Measurements from ENCODE around the gene PAQR7. TPM values are rescaled to one million over a fixed set of nuclear protein-coding genes. Genes with fewer than 3 reads are reported as not detected.

Gene PAQR7
- polyA plus RNA-seq, 1 donor from 2014 or later: 4.1 TPM

GRCh38 chr1:25878690-25879089 lies 3.2 kb upstream of the PAQR7 start:
- Histone ChIP-seq H3K27me3 (ENCODE audit: insufficient read depth, low read depth, low read length) (peaks cover 21% of the 10 kb centered on the region), H3K4me3 (ENCODE audit: low read length) (no peak overlapping the region), H2AFZ (ENCODE audit: low read depth, low read length) (no peak overlapping the region), H3K9me2 (ENCODE audit: insufficient read depth, low read length) (no peaks in the 10 kb centered on the region), H3F3A (ENCODE audit: insufficient read depth, low read length, poor library complexity, severe bottlenecking) (no peaks in the 10 kb centered on the region), H3K9ac (ENCODE audit: low read length) (no peak overlapping the region), H3K27ac (ENCODE audit: low read length) (no peak overlapping the region), H3K79me2 (replicated peaks; ENCODE audit: insufficient read depth, low read length) (no peaks in the 10 kb centered on the region), H4K20me1 (ENCODE audit: insufficient read depth) (peaks cover under 1% of the 10 kb centered on the region), H3K4me2 (ENCODE audit: low read length) (no peak overlapping the region), H3K36me3 (ENCODE audit: insufficient read depth, low read length) (peaks cover 6% of the 10 kb centered on the region), H3K9me3 (ENCODE audit: low read length) (no peaks in the 10 kb centered on the region)
- TF ChIP-seq MXI1 (conservative IDR thresholded peaks at IDR 0.05; ENCODE audit: poor library complexity, severe bottlenecking) (no peak), POLR2AphosphoS5 (IDR thresholded peaks at IDR 0.05) (no peak), CTCF (IDR thresholded peaks at IDR 0.05; ENCODE audit: poor library complexity, severe bottlenecking) (no peak), EP300 (conservative IDR thresholded peaks at IDR 0.05; ENCODE audit: poor library complexity, severe bottlenecking) (no peak), EZH2 (IDR thresholded peaks at IDR 0.05; ENCODE audit: borderline replicate concordance, insufficient read depth, low read length, poor library complexity, severe bottlenecking) (no peak), REST (IDR thresholded peaks at IDR 0.05; ENCODE audit: borderline replicate concordance) (no peak), SMC3 (conservative IDR thresholded peaks at IDR 0.05; ENCODE audit: poor library complexity) (no peak), RAD21 (conservative IDR thresholded peaks at IDR 0.05) (no peak), TAF1 (IDR thresholded peaks at IDR 0.05; ENCODE audit: low read depth) (no peak)

GRCh38 chr1:25877155-25877554 lies 1.6 kb upstream of the PAQR7 start:
- no peak overlapping the region for H3K4me2 ChIP-seq (ENCODE audit: low read length)
- no peak overlapping the region for H2AFZ ChIP-seq (ENCODE audit: low read depth, low read length)
- H4K20me1 ChIP-seq (ENCODE audit: insufficient read depth): no peaks in the 10 kb centered on the region
- peaks cover 21% of the 10 kb centered on the region for H3K27me3 ChIP-seq (ENCODE audit: insufficient read depth, low read depth, low read length)
- H3F3A ChIP-seq (ENCODE audit: insufficient read depth, low read length, poor library complexity, severe bottlenecking): no peaks in the 10 kb centered on the region
- no peaks in the 10 kb centered on the region for H3K9me3 ChIP-seq (ENCODE audit: low read length)
- H3K9ac ChIP-seq (ENCODE audit: low read length): no peak overlapping the region
- H3K27ac ChIP-seq (ENCODE audit: low read length): no peak overlapping the region
- no peaks in the 10 kb centered on the region for H3K9me2 ChIP-seq (ENCODE audit: insufficient read depth, low read length)
- no peak for TF ChIP-seq REST (IDR thresholded peaks at IDR 0.05; ENCODE audit: borderline replicate concordance)
- no peak for TF ChIP-seq SMC3 (conservative IDR thresholded peaks at IDR 0.05; ENCODE audit: poor library complexity)
- no peak for TF ChIP-seq CTCF (IDR thresholded peaks at IDR 0.05; ENCODE audit: poor library complexity, severe bottlenecking)
- TF ChIP-seq EZH2 (IDR thresholded peaks at IDR 0.05; ENCODE audit: borderline replicate concordance, insufficient read depth, low read length, poor library complexity, severe bottlenecking): no peak
- peaks cover 6% of the 10 kb centered on the region for H3K36me3 ChIP-seq (ENCODE audit: insufficient read depth, low read length)
- no peak overlapping the region for H3K4me3 ChIP-seq (ENCODE audit: low read length)
- no peaks in the 10 kb centered on the region for H3K79me2 ChIP-seq (replicated peaks; ENCODE audit: insufficient read depth, low read length)
